Gastrocnemius medialis (tissue), 4 donors: ENCODE measurements around the gene PLA2G2D. TPM values are rescaled to one million over a fixed set of nuclear protein-coding genes. Genes with fewer than 3 reads are reported as not detected.
"Not testable (repeated sequence)": the region's sequence is repeated elsewhere in the genome, so short reads cannot be mapped to it uniquely, and the experiment has no call there.

ENCODE experiments used
- ATAC-seq, 2 donors: fragments of 150-250 bp; one replicate each; pipeline ENCODE4 v1.9.1; 2016
- DNase-seq, 2 donors: peaks; one replicate each; pipeline ENCODE4 v3.0.0-alpha.2; 2019
- H3K27ac ChIP-seq, 4 donors: fragments of 200-600 bp; sonication (generic); 1 replicate in 1 of 4; 2 replicates in 3 of 4; pipeline ENCODE4 v1.5.1; 2016 to 2018; ENCODE audit warnings: mild to moderate bottlenecking in 2 of 4, moderate library complexity in 1 of 4
- H3K27me3 ChIP-seq, 3 donors: fragments of 200-600 bp; sonication (generic) in 2 of 3; 1 replicate in 1 of 3; 2 replicates in 2 of 3; pipeline versions ENCODE4 v1.5.1 to v1.6.0; 2016 to 2019; ENCODE audit warnings: mild to moderate bottlenecking in 1 of 3, moderate library complexity in 1 of 3
- H3K36me3 ChIP-seq, 2 donors: fragments of 200-600 bp; sonication (generic) in 1 of 2; one replicate each; pipeline ENCODE4 v1.5.1; 2017 to 2018
- H3K4me1 ChIP-seq, 2 donors: fragments of 200-600 bp; sonication (generic) in 1 of 2; one replicate each; pipeline ENCODE4 v1.5.1; 2016 to 2017; ENCODE audit warnings: mild to moderate bottlenecking in 2 of 2
- H3K4me3 ChIP-seq, 4 donors: fragments of 200-600 bp; sonication (generic) in 3 of 4; 1 replicate in 1 of 4; 2 replicates in 3 of 4; pipeline ENCODE4 v1.5.1; 2016 to 2019; ENCODE audit warnings: mild to moderate bottlenecking in 2 of 4
- H3K9me3 ChIP-seq, 3 donors: fragments of 200-600 bp; sonication (generic) in 2 of 3; 1 replicate in 1 of 3; 2 replicates in 2 of 3; pipeline ENCODE4 v1.5.1; 2016 to 2019
- CTCF ChIP-seq, 5 experiments: fragments of 450-650 bp in 3 of 5; fragments of 200-600 bp in 2 of 5; sonication (generic) in 2 of 5; IDR thresholded peaks in 4 of 5; conservative IDR thresholded peaks in 1 of 5; 1 replicate in 4 of 5; 2 replicates in 1 of 5; pipeline ENCODE4 v1.5.1; 2016 to 2019; ENCODE audit warnings: antibody characterized with exemption in 5 of 5, mild to moderate bottlenecking in 3 of 5, moderate library complexity in 3 of 5
- POLR2A ChIP-seq, 2 donors: fragments of 450-650 bp; IDR thresholded peaks; one replicate each; pipeline ENCODE4 v1.6.1; 2017; ENCODE audit warnings: antibody characterized with exemption in 2 of 2, mild to moderate bottlenecking in 2 of 2, moderate library complexity in 2 of 2
- in situ Hi-C, 4 donors: fragments of 200-750 bp; cut with MboI; loops; one replicate each; pipeline versions ENCODE4 v1.15.0 to v1.8.0; 2017; ENCODE audit warnings: low sequenced_read_pairs in 4 of 4
- intact Hi-C: fragments of 100-400 bp; cut with DNase I; formaldehyde crosslinking; loops from one replicate; pipeline ENCODE4 v1.15.1; 2023; ENCODE audit warnings: low total_unique reads
- total RNA-seq, 4 donors: library from RNA; depleted of rRNA; stranded (reverse); fragments of >200 nt; gene quantifications; one replicate each; pipeline versions ENCODE4 v1.1.0 to v1.2.3, GENCODE V29; 2016

Gene PLA2G2D
- total RNA-seq, 4 donors from 2014 or later: not detected

- Histone ChIP-seq H3K4me3 (no peak overlapping the region), H3K9me3 (no peaks in the 10 kb centered on the region), H3K4me1 (no peaks in the 10 kb centered on the region), H3K36me3 (no peaks in the 10 kb centered on the region), H3K27ac (no peak overlapping the region), H3K27me3 (no peaks in the 10 kb centered on the region)
- TF ChIP-seq POLR2A (IDR thresholded peaks at IDR 0.05): no peak
- no peak for TF ChIP-seq CTCF (IDR thresholded peaks at IDR 0.05 in 4 of 5, conservative IDR thresholded peaks at IDR 0.05 in 1 of 5)
- intact Hi-C loops: no loop called here
- DNase-seq: no peak
- ATAC-seq: no peak
- in situ Hi-C loops: no loop called here
Measured at GRCh38 chr1:20138346-20138745, 19.0 kb upstream of the PLA2G2D start.

GRCh38 chr1:20137604-20138003 is 18.3 kb upstream of the PLA2G2D start:
- in situ Hi-C loops: no loop called here

GRCh38 chr1:20137055-20137454 is 17.7 kb upstream of the PLA2G2D start:
- no peak for DNase-seq
- H3K9me3 ChIP-seq: no peaks in the 10 kb centered on the region
- in situ Hi-C loops: no loop called here
- H3K36me3 ChIP-seq: no peaks in the 10 kb centered on the region
- no peak for ATAC-seq
- no peaks in the 10 kb centered on the region for H3K27me3 ChIP-seq
- H3K27ac ChIP-seq: no peak overlapping the region
- intact Hi-C loops: no loop called here
- no peak for TF ChIP-seq POLR2A (IDR thresholded peaks at IDR 0.05)
- TF ChIP-seq CTCF (IDR thresholded peaks at IDR 0.05 in 4 of 5, conservative IDR thresholded peaks at IDR 0.05 in 1 of 5): no peak
- H3K4me3 ChIP-seq: no peak overlapping the region
- H3K4me1 ChIP-seq: no peaks in the 10 kb centered on the region

More at GRCh38 chr1:20137604-20138003, 18.3 kb upstream of the PLA2G2D start:
- intact Hi-C loops: no loop called here
- TF ChIP-seq CTCF (IDR thresholded peaks at IDR 0.05 in 4 of 5, conservative IDR thresholded peaks at IDR 0.05 in 1 of 5) (no peak), POLR2A (IDR thresholded peaks at IDR 0.05) (no peak)
- Histone ChIP-seq H3K27ac (no peak overlapping the region), H3K27me3 (no peaks in the 10 kb centered on the region), H3K4me1 (no peaks in the 10 kb centered on the region), H3K36me3 (no peaks in the 10 kb centered on the region), H3K9me3 (no peaks in the 10 kb centered on the region), H3K4me3 (no peak overlapping the region)
- ATAC-seq (no peak), DNase-seq (no peak)

DNA sequence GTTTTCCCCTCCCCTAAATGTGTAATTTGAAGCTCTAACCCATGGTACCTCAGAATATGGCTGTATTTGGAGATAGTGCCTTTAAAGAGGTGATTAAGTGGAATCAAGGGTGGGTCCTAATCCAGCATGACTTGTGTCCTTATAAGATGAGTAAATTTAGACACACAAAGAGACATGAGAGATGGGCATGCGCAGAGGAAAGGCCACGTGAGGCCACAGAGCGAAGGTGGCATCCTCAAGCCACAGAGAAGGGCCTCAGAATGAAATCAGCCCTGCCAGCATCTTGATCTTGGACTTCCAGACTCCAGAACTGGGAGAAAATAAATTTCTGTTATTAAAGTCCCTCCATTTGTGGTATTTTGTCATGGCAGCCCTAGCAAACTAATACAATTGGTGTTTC is 16.9 kb upstream of the PLA2G2D start:
- Histone ChIP-seq H3K9me3 (no peaks in the 10 kb centered on the region), H3K4me1 (no peaks in the 10 kb centered on the region), H3K27me3 (no peaks in the 10 kb centered on the region), H3K4me3 (no peak overlapping the region), H3K36me3 (no peaks in the 10 kb centered on the region), H3K27ac (no peak overlapping the region)
- DNase-seq: no peak
- TF ChIP-seq CTCF (IDR thresholded peaks at IDR 0.05 in 4 of 5, conservative IDR thresholded peaks at IDR 0.05 in 1 of 5) (no peak), POLR2A (IDR thresholded peaks at IDR 0.05) (no peak)
- no peak for ATAC-seq
- in situ Hi-C loops: no loop called here
- intact Hi-C loops: no loop called here

GRCh38 chr1:20134995-20135394 is 15.7 kb upstream of the PLA2G2D start:
- in situ Hi-C loops: no loop called here
- no peak for DNase-seq

DNA sequence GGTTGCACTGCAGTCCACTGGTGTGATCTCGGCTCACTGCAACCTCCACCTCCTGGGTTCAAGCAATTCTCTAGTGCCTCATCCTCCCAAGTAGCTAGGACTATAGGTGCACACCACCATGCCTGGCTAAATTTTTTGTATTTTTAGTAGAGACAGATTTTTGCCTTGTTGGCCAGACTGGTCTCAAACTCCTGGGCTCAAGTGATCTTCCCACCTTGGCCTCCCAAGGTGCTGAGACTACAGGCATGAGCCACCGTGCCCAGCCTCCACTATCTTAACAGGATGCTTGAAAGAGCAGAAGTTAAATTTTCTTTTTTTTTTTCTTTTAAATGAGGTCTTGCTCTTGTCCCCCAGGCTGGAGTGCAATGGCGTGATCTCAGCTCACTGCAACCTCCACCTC is 11.2 kb upstream of the PLA2G2D start:
- DNase-seq, H3K9me3 ChIP-seq, H3K36me3 ChIP-seq, H3K27ac ChIP-seq, H3K4me3 ChIP-seq, ATAC-seq, H3K4me1 ChIP-seq, H3K27me3 ChIP-seq, in situ Hi-C loops, intact Hi-C loops: not testable (repeated sequence)

More at GRCh38 chr1:20134995-20135394, 15.7 kb upstream of the PLA2G2D start:
- Histone ChIP-seq H3K4me3 (no peak overlapping the region), H3K4me1 (no peaks in the 10 kb centered on the region), H3K9me3 (no peaks in the 10 kb centered on the region), H3K36me3 (no peaks in the 10 kb centered on the region), H3K27me3 (no peaks in the 10 kb centered on the region), H3K27ac (no peak overlapping the region)
- intact Hi-C loops: no loop called here
- TF ChIP-seq POLR2A (IDR thresholded peaks at IDR 0.05) (no peak), CTCF (IDR thresholded peaks at IDR 0.05 in 4 of 5, conservative IDR thresholded peaks at IDR 0.05 in 1 of 5) (no peak)
- ATAC-seq: no peak
